Measurements from ENCODE around the gene ZSWIM3.
"Not testable (repeated sequence)": the region's sequence is repeated elsewhere in the genome, so short reads cannot be mapped to it uniquely, and the experiment has no call there.

Gene ZSWIM3

GRCh38 chr20:45861221-45862075 is 4.0 kb downstream of the ZSWIM3 start:
- no peak for DNase-seq

- no peak for DNase-seq
Observed at GRCh38 chr20:45863543-45864470, 6.4 kb downstream of the ZSWIM3 start.

- DNase-seq: no peak
Observed at GRCh38 chr20:45866454-45866853, 9.0 kb downstream of the ZSWIM3 start.

- DNase-seq: no peak
Observed at GRCh38 chr20:45867136-45867818, 9.9 kb downstream of the ZSWIM3 start.

- no peak for DNase-seq
Observed at GRCh38 chr20:45867819-45868176, 10.4 kb downstream of the ZSWIM3 start.

- DNase-seq: no peak
Observed at GRCh38 chr20:45872626-45873025, 15.2 kb downstream of the ZSWIM3 start.

- DNase-seq: no peak
Observed at GRCh38 chr20:45873409-45874103, 16.1 kb downstream of the ZSWIM3 start.

GRCh38 chr20:45874104-45874481 is 16.7 kb downstream of the ZSWIM3 start:
- DNase-seq: not testable (repeated sequence)

GRCh38 chr20:45874576-45874975 is 17.2 kb downstream of the ZSWIM3 start:
- no peak for DNase-seq

GRCh38 chr20:45878076-45878761 is 20.8 kb downstream of the ZSWIM3 start:
- DNase-seq: no peak

GRCh38 chr20:45880988-45881788 is 23.8 kb downstream of the ZSWIM3 start, which contains the start of gene ZSWIM1:
Gene ZSWIM1, plus strand, starts transcription at chr20:45881227. Its CDS starts 1,366 bp downstream, at chr20:45882593.
- DNase-seq: peak; percentile 99

- no peak for DNase-seq
Observed at GRCh38 chr20:45882469-45883099, 25.2 kb downstream of the ZSWIM3 start.

GRCh38 chr20:45883100-45883469 is 25.7 kb downstream of the ZSWIM3 start:
- no peak for DNase-seq

- DNase-seq: no peak
Observed at GRCh38 chr20:45886590-45887345, 29.4 kb downstream of the ZSWIM3 start.

- DNase-seq: no peak
Observed at GRCh38 chr20:45887346-45887715, 29.9 kb downstream of the ZSWIM3 start, which contains the start of gene SPATA25. Gene SPATA25, minus strand, starts transcription at chr20:45887622. Its CDS starts 32 bp downstream, at chr20:45887590.

- DNase-seq: no peak
Observed at GRCh38 chr20:45888681-45889080, 31.3 kb downstream of the ZSWIM3 start.

- peak; percentile 39 for DNase-seq
Observed at GRCh38 chr20:45890077-45890984, 32.9 kb downstream of the ZSWIM3 start.

Data from activated CD4-positive, alpha-beta T cell treated with anti-CD3 and anti-CD28 coated beads, Interleukin-10, Interleukin-2, amounts not matched to agents 100 ng/mL and 50 ng/mL, durations not matched to agents 16 hours and 8 hours (primary cell).